ENCODE data around the gene CCDC170. TPM values are rescaled to one million over a fixed set of nuclear protein-coding genes. Genes with fewer than 3 reads are reported as not detected.
A peak's percentile ranks its signal among the peaks of the same experiment; 100 is the strongest.
"Not testable (repeated sequence)": the region's sequence is repeated elsewhere in the genome, so short reads cannot be mapped to it uniquely, and the experiment has no call there.

Gene CCDC170
- 0.06 and 0.07 TPM in 2 replicates for total RNA-seq

- H3K4me3 ChIP-seq (ENCODE audit: low read depth, low read length) = peak within 1 kb of the TSS; percentile 72
- DNase-seq (ENCODE audit: low read depth) = no peak
- no peak for TF ChIP-seq CTCF (conservative IDR thresholded peaks at IDR 0.05; ENCODE audit: low read depth, low read length)
Observed at GRCh38 chr6:151493804-151494234, at the start of gene CCDC170. Gene CCDC170, plus strand, starts transcription at chr6:151494017. Its CDS starts 112 bp downstream, at chr6:151494129.

- TF ChIP-seq CTCF (conservative IDR thresholded peaks at IDR 0.05; ENCODE audit: low read depth, low read length) = no peak
- H3K4me3 ChIP-seq (ENCODE audit: low read depth, low read length) = no peak overlapping the region
- no peak for DNase-seq (ENCODE audit: low read depth)
Observed at GRCh38 chr6:151445482-151445881, 48.3 kb upstream of the CCDC170 start.

- no peak for TF ChIP-seq CTCF (conservative IDR thresholded peaks at IDR 0.05; ENCODE audit: low read depth, low read length)
- DNase-seq (ENCODE audit: low read depth) = no peak
- no peak overlapping the region for H3K4me3 ChIP-seq (ENCODE audit: low read depth, low read length)
Observed at GRCh38 chr6:151447237-151447636, 46.6 kb upstream of the CCDC170 start.

GRCh38 chr6:151448623-151449022 is 45.2 kb upstream of the CCDC170 start:
- no peak overlapping the region for H3K4me3 ChIP-seq (ENCODE audit: low read depth, low read length)
- peak; percentile 33 for TF ChIP-seq CTCF (conservative IDR thresholded peaks at IDR 0.05; ENCODE audit: low read depth, low read length)
- no peak for DNase-seq (ENCODE audit: low read depth)

- not testable (repeated sequence) for DNase-seq (ENCODE audit: low read depth)
- peak overlapping the region; percentile 95 for H3K4me3 ChIP-seq (ENCODE audit: low read depth, low read length)
Observed at GRCh38 chr6:151450928-151451327, 42.9 kb upstream of the CCDC170 start.

- peak overlapping the region; percentile 95 for H3K4me3 ChIP-seq (ENCODE audit: low read depth, low read length)
- DNase-seq (ENCODE audit: low read depth) = no peak
- no peak for TF ChIP-seq CTCF (conservative IDR thresholded peaks at IDR 0.05; ENCODE audit: low read depth, low read length)
Observed at GRCh38 chr6:151451417-151451949, 42.3 kb upstream of the CCDC170 start.

- peak within 1 kb of the TSS; percentile 95 for H3K4me3 ChIP-seq (ENCODE audit: low read depth, low read length)
- peak; percentile 94 for DNase-seq (ENCODE audit: low read depth)
- no peak for TF ChIP-seq CTCF (conservative IDR thresholded peaks at IDR 0.05; ENCODE audit: low read depth, low read length)
Observed at GRCh38 chr6:151451950-151452749, 41.7 kb upstream of the CCDC170 start, which contains the start of gene RMND1. Gene RMND1, minus strand, starts transcription at chr6:151452126. Its CDS starts 6,315 bp downstream, at chr6:151445811.

All from epithelial cell of proximal tubule (primary cell).